ENCODE measurements around the gene LRRTM2. TPM values are rescaled to one million over a fixed set of nuclear protein-coding genes. Genes with fewer than 3 reads are reported as not detected.

The LRRTM2 gene
- total RNA-seq, 2 experiments from 2014 or later, result 0.26 TPM; not detected in 1

DNA sequence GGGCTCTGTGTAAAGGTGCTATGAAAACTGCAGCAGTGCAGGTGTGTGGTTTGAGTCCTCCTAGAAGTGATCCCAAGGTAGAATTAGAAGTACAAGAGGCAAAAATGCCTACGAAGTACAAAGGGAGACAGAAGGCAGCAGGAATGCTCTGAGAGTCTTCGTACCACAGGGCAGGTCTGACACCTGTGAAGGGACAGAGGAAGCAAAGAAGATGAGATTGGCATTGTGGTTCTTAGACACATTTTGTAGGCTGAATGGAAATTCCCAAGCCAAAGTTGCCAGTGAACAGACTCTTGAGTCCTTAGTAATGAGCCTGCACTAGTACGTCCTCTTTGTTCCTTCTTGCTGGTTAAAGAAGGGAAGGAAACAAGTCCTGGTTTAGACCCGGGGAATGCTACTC lies 1.7 kb upstream of the LRRTM2 start:
- Mint-ChIP-seq H3K4me1 (ENCODE audit: low read depth) (no peaks in the 10 kb centered on the region), H3K36me3 (ENCODE audit: low read depth) (no peaks in the 10 kb centered on the region), H3K4me3 (no peak overlapping the region), H3K9me3 (ENCODE audit: insufficient read depth) (no peaks in the 10 kb centered on the region), H3K27ac (no peak overlapping the region), H3K27me3 (ENCODE audit: low read depth) (peaks cover 32% of the 10 kb centered on the region)
- ChIA-PET CTCF (no interaction called here), POLR2A (no interaction called here)
- ATAC-seq (no peak), DNase-seq (no peak)

- DNase-seq (no peak), ATAC-seq (no peak)
- no peak overlapping the region for H3K27ac Mint-ChIP-seq
- H3K36me3 Mint-ChIP-seq (ENCODE audit: low read depth), result no peaks in the 10 kb centered on the region
- no peaks in the 10 kb centered on the region for H3K4me1 Mint-ChIP-seq (ENCODE audit: low read depth)
- H3K9me3 Mint-ChIP-seq (ENCODE audit: insufficient read depth), result no peaks in the 10 kb centered on the region
- peaks cover 34% of the 10 kb centered on the region for H3K27me3 Mint-ChIP-seq (ENCODE audit: low read depth)
- ChIA-PET POLR2A (no interaction called here), CTCF (no interaction called here)
- H3K4me3 Mint-ChIP-seq, result no peak overlapping the region
These were observed 811 bp upstream of the LRRTM2 start for GRCh38 chr5:138875946-138876345.

DNA sequence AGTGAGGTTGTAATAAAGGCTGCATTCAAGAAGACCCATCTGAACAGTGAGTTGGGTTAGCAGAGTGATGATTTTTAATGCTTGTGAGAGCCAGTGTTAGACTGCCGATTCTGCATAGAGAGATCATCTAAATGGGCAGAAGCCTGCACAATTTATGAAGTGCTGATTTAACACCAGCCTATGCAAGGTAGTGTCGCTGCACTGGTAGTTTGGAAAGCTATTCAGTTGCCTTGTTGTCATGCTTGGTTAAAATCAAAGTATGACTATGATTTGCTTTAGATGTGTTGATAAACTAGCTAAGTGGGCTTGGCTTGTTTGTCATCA lies 379 bp upstream of the LRRTM2 start:
- Mint-ChIP-seq H3K36me3 (ENCODE audit: low read depth) (no peaks in the 10 kb centered on the region), H3K4me3 (no peak overlapping the region), H3K27me3 (ENCODE audit: low read depth) (peaks cover 35% of the 10 kb centered on the region), H3K27ac (no peak overlapping the region), H3K9me3 (ENCODE audit: insufficient read depth) (no peaks in the 10 kb centered on the region), H3K4me1 (ENCODE audit: low read depth) (no peaks in the 10 kb centered on the region)
- CTCF ChIA-PET, result no interaction called here
- no peak for DNase-seq
- POLR2A ChIA-PET, result no interaction called here
- ATAC-seq, result no peak

- no peak for DNase-seq
- ChIA-PET POLR2A (interaction anchor here (0.5 kb wide), 1 partner anchor 289 kb away, joined by 3 read pairs; no protein-coding TSS in a partner anchor), CTCF (interaction anchor here (0.9 kb wide), 1 partner anchor 111 kb away, joined by 3 read pairs; no protein-coding TSS in a partner anchor)
- Mint-ChIP-seq H3K9me3 (ENCODE audit: insufficient read depth) (no peaks in the 10 kb centered on the region), H3K27me3 (ENCODE audit: low read depth) (peaks cover 38% of the 10 kb centered on the region), H3K27ac (no peak overlapping the region), H3K4me1 (ENCODE audit: low read depth) (no peaks in the 10 kb centered on the region), H3K4me3 (no peak overlapping the region), H3K36me3 (ENCODE audit: low read depth) (no peaks in the 10 kb centered on the region)
- ATAC-seq, result no peak
These were observed 894 bp downstream of the LRRTM2 start for GRCh38 chr5:138874241-138874640.

- DNase-seq (no peak), ATAC-seq (no peak)
- no peaks in the 10 kb centered on the region for H3K4me1 Mint-ChIP-seq (ENCODE audit: low read depth)
- no peaks in the 10 kb centered on the region for H3K9me3 Mint-ChIP-seq (ENCODE audit: insufficient read depth)
- no peak overlapping the region for H3K4me3 Mint-ChIP-seq
- no peak overlapping the region for H3K27ac Mint-ChIP-seq
- ChIA-PET CTCF (no interaction called here), POLR2A (interaction anchor here (0.5 kb wide), 1 partner anchor 289 kb away, joined by 3 read pairs; no protein-coding TSS in a partner anchor)
- H3K27me3 Mint-ChIP-seq (ENCODE audit: low read depth), result peaks cover 38% of the 10 kb centered on the region
- no peaks in the 10 kb centered on the region for H3K36me3 Mint-ChIP-seq (ENCODE audit: low read depth)
These were observed 1.5 kb downstream of the LRRTM2 start for GRCh38 chr5:138873466-138874221.

- no peak overlapping the region for H3K27ac Mint-ChIP-seq
These were observed 2.2 kb downstream of the LRRTM2 start for GRCh38 chr5:138872841-138873465.

DNA sequence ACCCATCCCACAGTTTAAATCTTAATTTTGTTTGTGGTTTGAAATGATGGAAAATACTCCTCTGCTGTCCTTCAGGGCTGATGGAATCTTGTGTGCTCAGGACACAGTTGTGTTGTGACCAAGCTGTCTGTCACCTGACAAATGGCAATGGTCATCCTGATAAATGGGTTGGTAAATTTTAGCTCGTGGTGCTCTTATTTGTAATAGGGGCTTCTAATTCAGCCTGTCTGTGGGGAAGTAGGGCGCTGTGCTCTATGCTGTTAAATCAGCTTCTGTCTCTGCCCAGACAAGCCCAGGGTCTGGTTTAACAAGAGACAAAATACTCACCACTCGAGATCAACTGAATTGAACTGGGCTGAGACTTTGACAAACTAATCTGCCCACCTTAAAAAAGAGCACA lies 4.5 kb downstream of the LRRTM2 start:
- no peaks in the 10 kb centered on the region for H3K9me3 Mint-ChIP-seq (ENCODE audit: insufficient read depth)
- no peaks in the 10 kb centered on the region for H3K36me3 Mint-ChIP-seq (ENCODE audit: low read depth)
- no peak overlapping the region for H3K27ac Mint-ChIP-seq
- H3K4me1 Mint-ChIP-seq (ENCODE audit: low read depth), result no peaks in the 10 kb centered on the region
- no peak for ATAC-seq
- peaks cover 32% of the 10 kb centered on the region for H3K27me3 Mint-ChIP-seq (ENCODE audit: low read depth)
- DNase-seq, result no peak
- ChIA-PET CTCF (interaction anchor here (0.8 kb wide), 1 partner anchor 294 kb away, joined by 3 read pairs; no protein-coding TSS in a partner anchor), POLR2A (no interaction called here)
- H3K4me3 Mint-ChIP-seq, result no peak overlapping the region

More at GRCh38 chr5:138872841-138873465, 2.2 kb downstream of the LRRTM2 start:
- Mint-ChIP-seq H3K9me3 (ENCODE audit: insufficient read depth) (no peaks in the 10 kb centered on the region), H3K4me1 (ENCODE audit: low read depth) (no peaks in the 10 kb centered on the region), H3K4me3 (no peak overlapping the region), H3K36me3 (ENCODE audit: low read depth) (no peaks in the 10 kb centered on the region), H3K27me3 (ENCODE audit: low read depth) (peaks cover 38% of the 10 kb centered on the region)
- CTCF ChIA-PET, result interaction anchor here (1.3 kb wide), 1 partner anchor 378 kb away, joined by 3 read pairs; no protein-coding TSS in a partner anchor
- DNase-seq, result no peak
- POLR2A ChIA-PET, result no interaction called here
- ATAC-seq, result no peak

DNA sequence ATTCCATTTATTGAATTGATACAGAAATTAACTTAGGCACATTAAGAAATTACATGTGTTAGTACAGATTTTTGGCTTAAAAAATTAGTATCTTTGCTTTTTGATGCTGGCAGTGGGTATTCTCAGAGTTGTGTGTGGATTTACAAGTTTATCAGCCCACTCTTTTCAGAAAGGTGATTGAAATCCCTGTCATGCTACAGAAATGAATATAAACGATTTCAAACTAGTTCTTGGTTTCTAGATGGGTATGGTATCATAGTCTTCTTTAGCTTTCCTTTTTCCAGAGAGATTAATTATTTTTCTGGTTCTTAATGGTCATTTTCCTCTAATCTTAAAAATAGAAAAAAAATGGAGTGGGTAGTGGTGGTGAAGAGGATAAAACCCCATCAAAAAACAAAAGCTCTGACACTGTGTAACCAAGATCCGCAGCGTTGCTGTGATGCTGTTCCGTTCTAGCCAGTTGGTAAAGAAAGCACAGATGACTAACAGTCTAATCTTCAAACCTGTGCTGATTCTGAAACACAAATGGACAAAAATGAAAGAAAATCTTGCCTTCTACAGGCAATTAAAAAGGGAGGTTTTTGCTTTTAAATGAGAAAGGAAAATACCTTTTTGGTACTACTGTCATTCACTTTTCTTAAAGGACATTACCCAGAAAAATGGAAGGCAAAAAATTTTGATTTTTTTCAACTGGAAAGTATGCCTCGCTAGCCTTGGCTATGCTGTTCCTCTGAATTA lies 5.2 kb downstream of the LRRTM2 start:
- ATAC-seq (no peak), DNase-seq (no peak)
- Mint-ChIP-seq H3K4me1 (ENCODE audit: low read depth) (no peaks in the 10 kb centered on the region), H3K9me3 (ENCODE audit: insufficient read depth) (no peaks in the 10 kb centered on the region), H3K27ac (no peak overlapping the region), H3K27me3 (ENCODE audit: low read depth) (peaks cover 32% of the 10 kb centered on the region), H3K4me3 (no peak overlapping the region), H3K36me3 (ENCODE audit: low read depth) (no peaks in the 10 kb centered on the region)
- ChIA-PET POLR2A (no interaction called here), CTCF (no interaction called here)

DNA sequence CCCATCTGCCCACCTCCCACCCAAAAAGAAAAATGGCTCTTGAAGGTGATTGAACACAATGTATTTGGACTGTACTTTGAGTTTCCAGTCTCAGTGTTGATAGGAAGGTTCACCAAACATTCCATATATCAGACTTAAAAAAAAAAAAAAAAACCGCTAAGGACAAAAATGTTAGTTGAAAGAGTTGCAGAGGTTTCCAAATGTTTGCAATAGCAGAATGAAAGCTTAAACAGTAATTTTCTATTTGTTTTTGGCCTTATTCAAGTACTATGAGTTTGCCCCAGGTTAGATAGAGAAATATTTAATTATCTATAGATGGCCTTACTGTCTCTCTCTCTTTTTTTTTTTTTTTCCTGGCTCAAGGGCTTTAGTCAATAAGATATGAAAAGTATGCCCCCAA lies 6.1 kb downstream of the LRRTM2 start:
- DNase-seq (no peak), ATAC-seq (no peak)
- no peaks in the 10 kb centered on the region for H3K4me1 Mint-ChIP-seq (ENCODE audit: low read depth)
- H3K27ac Mint-ChIP-seq, result no peak overlapping the region
- H3K27me3 Mint-ChIP-seq (ENCODE audit: low read depth), result peaks cover 32% of the 10 kb centered on the region
- no peaks in the 10 kb centered on the region for H3K36me3 Mint-ChIP-seq (ENCODE audit: low read depth)
- peaks cover 5% of the 10 kb centered on the region for H3K9me3 Mint-ChIP-seq (ENCODE audit: insufficient read depth)
- ChIA-PET CTCF (no interaction called here), POLR2A (interaction anchor here (0.8 kb wide), 1 partner anchor 1151 kb away, joined by 5 read pairs; no protein-coding TSS in a partner anchor)
- no peak overlapping the region for H3K4me3 Mint-ChIP-seq

- Mint-ChIP-seq H3K27ac (no peak overlapping the region), H3K4me3 (no peak overlapping the region), H3K36me3 (ENCODE audit: low read depth) (no peaks in the 10 kb centered on the region), H3K9me3 (ENCODE audit: insufficient read depth) (peaks cover 11% of the 10 kb centered on the region), H3K27me3 (ENCODE audit: low read depth) (peaks cover 19% of the 10 kb centered on the region), H3K4me1 (ENCODE audit: low read depth) (no peaks in the 10 kb centered on the region)
- ATAC-seq, result no peak
- POLR2A ChIA-PET, result no interaction called here
- DNase-seq, result no peak
- CTCF ChIA-PET, result interaction anchor here (0.8 to 1.1 kb wide), 3 partner anchors 11 to 41 kb away, joined by 3 read pairs; no protein-coding TSS in a partner anchor
These were observed 8.1 kb downstream of the LRRTM2 start for GRCh38 chr5:138867011-138867410.

GRCh38 chr5:138853132-138853531 lies 22.0 kb downstream of the LRRTM2 start:
- ChIA-PET POLR2A (no interaction called here), CTCF (interaction anchor here (0.7 kb wide), 1 partner anchor 27 kb away, joined by 3 read pairs; no protein-coding TSS in a partner anchor)
- Mint-ChIP-seq H3K36me3 (ENCODE audit: low read depth) (no peaks in the 10 kb centered on the region), H3K27me3 (ENCODE audit: low read depth) (peaks cover 18% of the 10 kb centered on the region), H3K4me1 (ENCODE audit: low read depth) (peaks cover 10% of the 10 kb centered on the region), H3K27ac (no peak overlapping the region), H3K4me3 (no peak overlapping the region), H3K9me3 (ENCODE audit: insufficient read depth) (no peaks in the 10 kb centered on the region)
- DNase-seq (no peak), ATAC-seq (no peak)

DNA sequence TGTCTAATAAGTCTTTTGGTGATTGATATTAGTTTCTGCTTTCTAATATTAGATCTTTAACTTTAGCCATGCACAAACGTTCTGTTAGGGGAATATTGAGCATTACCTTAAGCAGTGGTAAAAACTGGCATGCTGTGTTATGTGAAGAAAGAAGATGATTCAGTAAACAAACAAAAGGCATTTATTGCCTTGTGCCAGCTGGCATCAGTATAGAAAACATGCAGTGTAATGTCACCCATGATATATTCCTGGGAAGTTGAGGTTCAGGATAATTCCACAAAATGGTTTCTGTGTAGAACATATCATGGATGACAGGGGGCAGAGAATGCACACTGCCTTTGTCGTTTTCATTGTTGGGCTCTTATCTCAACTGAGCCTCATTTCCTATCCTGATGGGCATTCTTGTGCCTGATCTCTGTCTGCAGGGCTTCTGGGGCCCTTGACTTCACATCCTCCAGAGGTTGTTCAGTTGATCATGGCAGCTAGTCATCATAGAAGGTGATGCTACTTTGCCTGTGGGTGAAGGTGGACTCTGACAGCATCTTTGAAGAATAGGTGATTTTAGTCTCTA lies 24.2 kb downstream of the LRRTM2 start:
- H3K4me3 Mint-ChIP-seq, result no peak overlapping the region
- ATAC-seq, result no peak
- H3K27ac Mint-ChIP-seq, result no peak overlapping the region
- ChIA-PET POLR2A (no interaction called here), CTCF (no interaction called here)
- no peaks in the 10 kb centered on the region for H3K36me3 Mint-ChIP-seq (ENCODE audit: low read depth)
- H3K4me1 Mint-ChIP-seq (ENCODE audit: low read depth), result peaks cover 13% of the 10 kb centered on the region
- H3K27me3 Mint-ChIP-seq (ENCODE audit: low read depth), result peaks cover 14% of the 10 kb centered on the region
- H3K9me3 Mint-ChIP-seq (ENCODE audit: insufficient read depth), result no peaks in the 10 kb centered on the region
- DNase-seq, result no peak
